ENCODE measurements around the gene HLA-C.

DNA sequence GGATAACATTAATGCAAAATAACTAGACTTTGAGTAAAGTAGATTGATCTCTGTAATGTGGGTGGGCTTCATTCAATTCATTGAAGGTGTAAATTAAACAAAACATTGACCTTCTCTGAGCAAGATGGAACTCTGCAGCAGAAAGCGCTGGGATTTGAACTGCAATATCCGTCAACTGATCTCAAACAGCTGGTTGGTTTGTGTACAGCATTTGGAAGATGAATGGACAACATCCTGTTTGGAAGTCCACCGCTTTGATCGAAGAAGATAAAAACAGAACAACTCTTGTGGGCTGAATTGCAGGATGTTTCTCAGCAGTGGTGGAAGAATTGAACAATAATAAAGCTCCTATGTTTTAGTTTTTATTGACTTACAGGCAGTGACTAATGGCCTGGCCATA is 20.6 kb downstream of the HLA-C start:
- TF ChIP-seq, protein P1, sequence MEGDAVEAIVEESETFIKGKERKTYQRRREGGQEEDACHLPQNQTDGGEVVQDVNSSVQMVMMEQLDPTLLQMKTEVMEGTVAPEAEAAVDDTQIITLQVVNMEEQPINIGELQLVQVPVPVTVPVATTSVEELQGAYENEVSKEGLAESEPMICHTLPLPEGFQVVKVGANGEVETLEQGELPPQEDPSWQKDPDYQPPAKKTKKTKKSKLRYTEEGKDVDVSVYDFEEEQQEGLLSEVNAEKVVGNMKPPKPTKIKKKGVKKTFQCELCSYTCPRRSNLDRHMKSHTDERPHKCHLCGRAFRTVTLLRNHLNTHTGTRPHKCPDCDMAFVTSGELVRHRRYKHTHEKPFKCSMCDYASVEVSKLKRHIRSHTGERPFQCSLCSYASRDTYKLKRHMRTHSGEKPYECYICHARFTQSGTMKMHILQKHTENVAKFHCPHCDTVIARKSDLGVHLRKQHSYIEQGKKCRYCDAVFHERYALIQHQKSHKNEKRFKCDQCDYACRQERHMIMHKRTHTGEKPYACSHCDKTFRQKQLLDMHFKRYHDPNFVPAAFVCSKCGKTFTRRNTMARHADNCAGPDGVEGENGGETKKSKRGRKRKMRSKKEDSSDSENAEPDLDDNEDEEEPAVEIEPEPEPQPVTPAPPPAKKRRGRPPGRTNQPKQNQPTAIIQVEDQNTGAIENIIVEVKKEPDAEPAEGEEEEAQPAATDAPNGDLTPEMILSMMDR (IDR thresholded peaks at IDR 0.05) = no peak
- TF ChIP-seq POLR2A (IDR thresholded peaks at IDR 0.05) (no peak), EP300 (IDR thresholded peaks at IDR 0.05; ENCODE audit: low read depth) (no peak), POLR2AphosphoS5 (IDR thresholded peaks at IDR 0.05) (no peak)
